ENCODE data around the gene LSAMP. TPM values are rescaled to one million over a fixed set of nuclear protein-coding genes. Genes with fewer than 3 reads are reported as not detected.

LSAMP gene
- total and polyA plus RNA-seq, 2 donors (not counting 1 experiment from before 2014, with no cell fraction given) = not detected

GRCh38 chr3:116188231-116188785, 257.0 kb downstream of the LSAMP start:
- no peaks in the 10 kb centered on the region for H3K79me2 ChIP-seq (ENCODE audit: control insufficient read depth, insufficient read depth, low read length)
- no peaks in the 10 kb centered on the region for H3K4me1 ChIP-seq (ENCODE audit: control insufficient read depth in 2 of 2, insufficient read depth in 2 of 2, low read length in 2 of 2)
- POLR2A ChIA-PET = no interaction called here
- no peaks in the 10 kb centered on the region for H3K27me3 ChIP-seq (replicated peaks in 1 of 4; ENCODE audit: control extremely low read depth in 1 of 4, control insufficient read depth in 3 of 4, insufficient read depth in 4 of 4, low read length in 3 of 4)
- Mint-ChIP-seq H3K9me3 (ENCODE audit: insufficient read depth) (no peaks in the 10 kb centered on the region), H3K4me1 (no peaks in the 10 kb centered on the region), H3K4me3 (no peak overlapping the region), H3K27me3 (no peaks in the 10 kb centered on the region), H3K27ac (no peak overlapping the region)
- H3K4me2 ChIP-seq (replicated peaks; ENCODE audit: low read depth, low read length, poor library complexity, severe bottlenecking) = no peak overlapping the region
- CTCF ChIA-PET = no interaction called here
- no peak overlapping the region for H2AFZ ChIP-seq (ENCODE audit: insufficient read depth, low read depth, low read length, poor library complexity, severe bottlenecking)
- H3K9me3 ChIP-seq (ENCODE audit: control extremely low read depth in 1 of 3, control insufficient read depth in 2 of 3, insufficient read depth in 1 of 3, low read length in 2 of 3) = no peaks in the 10 kb centered on the region
- no peak overlapping the region for H3K27ac ChIP-seq (ENCODE audit: low read length in 2 of 2)
- no peak for DNase-seq
- H3K36me3 ChIP-seq (replicated peaks in 1 of 2; ENCODE audit: control extremely low read depth in 1 of 2, control insufficient read depth in 1 of 2, extremely low read depth in 1 of 2, insufficient read depth in 2 of 2, low read length in 1 of 2) = no peaks in the 10 kb centered on the region
- intact Hi-C loops (cut with micrococcal nuclease) = no loop called here
- H3K4me3 ChIP-seq (ENCODE audit: control extremely low read depth in 1 of 5, extremely low read depth in 1 of 5, insufficient read depth in 1 of 5, low read depth in 2 of 5, low read length in 4 of 5) = no peak overlapping the region
- TF ChIP-seq EZH2 (IDR thresholded peaks at IDR 0.05; ENCODE audit: borderline replicate concordance, insufficient read depth, low read depth, low read length, poor library complexity, severe bottlenecking) (no peak), CTCF (IDR thresholded peaks at IDR 0.05) (no peak)
- no peak for ATAC-seq (ENCODE audit: low read depth)
- no CpG with 5 or more reads among the region's 3 CpGs for WGBS (ENCODE audit: insufficient coverage)
- no peak overlapping the region for H3K9ac ChIP-seq (ENCODE audit: low read length)
- no peaks in the 10 kb centered on the region for H4K20me1 ChIP-seq (ENCODE audit: control insufficient read depth, insufficient read depth, low read length, poor library complexity, severe bottlenecking)

- Mint-ChIP-seq H3K9me3 (ENCODE audit: insufficient read depth) (no peaks in the 10 kb centered on the region), H3K4me3 (no peak overlapping the region), H3K27ac (no peak overlapping the region), H3K27me3 (no peaks in the 10 kb centered on the region), H3K4me1 (no peaks in the 10 kb centered on the region)
- ChIA-PET CTCF (no interaction called here), POLR2A (no interaction called here)
- no peaks in the 10 kb centered on the region for H3K4me1 ChIP-seq (ENCODE audit: control insufficient read depth in 2 of 2, insufficient read depth in 2 of 2, low read length in 2 of 2)
- no peak overlapping the region for H3K4me2 ChIP-seq (replicated peaks; ENCODE audit: low read depth, low read length, poor library complexity, severe bottlenecking)
- H3K27ac ChIP-seq (ENCODE audit: low read length in 2 of 2) = no peak overlapping the region
- no peaks in the 10 kb centered on the region for H3K79me2 ChIP-seq (ENCODE audit: control insufficient read depth, insufficient read depth, low read length)
- intact Hi-C loops (cut with micrococcal nuclease) = no loop called here
- no peak overlapping the region for H3K9ac ChIP-seq (ENCODE audit: low read length)
- no CpG with 5 or more reads among the region's 1 CpG for WGBS (ENCODE audit: insufficient coverage)
- no peak overlapping the region for H3K4me3 ChIP-seq (ENCODE audit: control extremely low read depth in 1 of 5, extremely low read depth in 1 of 5, insufficient read depth in 1 of 5, low read depth in 2 of 5, low read length in 4 of 5)
- no peaks in the 10 kb centered on the region for H3K27me3 ChIP-seq (replicated peaks in 1 of 4; ENCODE audit: control extremely low read depth in 1 of 4, control insufficient read depth in 3 of 4, insufficient read depth in 4 of 4, low read length in 3 of 4)
- TF ChIP-seq EZH2 (IDR thresholded peaks at IDR 0.05; ENCODE audit: borderline replicate concordance, insufficient read depth, low read depth, low read length, poor library complexity, severe bottlenecking) (no peak), CTCF (IDR thresholded peaks at IDR 0.05) (no peak)
- ATAC-seq (ENCODE audit: low read depth) (no peak), DNase-seq (no peak)
- H2AFZ ChIP-seq (ENCODE audit: insufficient read depth, low read depth, low read length, poor library complexity, severe bottlenecking) = no peak overlapping the region
- no peaks in the 10 kb centered on the region for H3K36me3 ChIP-seq (replicated peaks in 1 of 2; ENCODE audit: control extremely low read depth in 1 of 2, control insufficient read depth in 1 of 2, extremely low read depth in 1 of 2, insufficient read depth in 2 of 2, low read length in 1 of 2)
- no peaks in the 10 kb centered on the region for H4K20me1 ChIP-seq (ENCODE audit: control insufficient read depth, insufficient read depth, low read length, poor library complexity, severe bottlenecking)
- no peaks in the 10 kb centered on the region for H3K9me3 ChIP-seq (ENCODE audit: control extremely low read depth in 1 of 3, control insufficient read depth in 2 of 3, insufficient read depth in 1 of 3, low read length in 2 of 3)
These were observed 259.2 kb downstream of the LSAMP start for GRCh38 chr3:116186049-116186448.
